ENCODE measurements around the gene ZNF710. TPM values are rescaled to one million over a fixed set of nuclear protein-coding genes. Genes with fewer than 3 reads are reported as not detected.

ZNF710 gene
- total RNA-seq, 1 experiment from 2014 or later, result 10.0 TPM

- Histone ChIP-seq H2AFZ (ENCODE audit: low read depth, low read length, poor library complexity, severe bottlenecking) (no peak overlapping the region), H3K79me2 (ENCODE audit: insufficient read depth, low read length) (no peaks in the 10 kb centered on the region), H3K27me3 (ENCODE audit: insufficient read depth, low read length) (no peaks in the 10 kb centered on the region), H3K4me1 (ENCODE audit: control insufficient read depth in 1 of 2, insufficient read depth in 2 of 2, low read length in 2 of 2) (peaks cover 21 to 38% of the 10 kb centered on the region in 2 experiments), H3K9me3 (ENCODE audit: control insufficient read depth in 1 of 2, insufficient read depth in 1 of 2, low read depth in 1 of 2, low read length in 2 of 2) (no peaks in the 10 kb centered on the region), H3K4me2 (ENCODE audit: low read length) (no peak overlapping the region), H3K27ac (ENCODE audit: low read depth, low read length) (no peak overlapping the region), H3K9ac (ENCODE audit: low read length) (no peak overlapping the region), H3K9me2 (ENCODE audit: insufficient read depth) (no peaks in the 10 kb centered on the region), H3K4me3 (replicated peaks in 1 of 2; ENCODE audit: low read depth in 1 of 2, low read length in 2 of 2) (no peak overlapping the region), H4K20me1 (ENCODE audit: insufficient read depth) (no peaks in the 10 kb centered on the region), H3K36me3 (ENCODE audit: control insufficient read depth in 1 of 2, insufficient read depth in 2 of 2, low read length in 2 of 2) (no peaks in the 10 kb centered on the region)
- intact Hi-C loops (cut with micrococcal nuclease), result no loop called here
- TF ChIP-seq ZNF274 (IDR thresholded peaks at IDR 0.05; ENCODE audit: low read depth, low read length) (no peak), TCF7L2 (IDR thresholded peaks at IDR 0.05; ENCODE audit: borderline replicate concordance, extremely low read depth, insufficient read depth, insufficient read length) (no peak), RAD21 (IDR thresholded peaks at IDR 0.05; ENCODE audit: low read depth) (no peak), YY1 (IDR thresholded peaks at IDR 0.05; ENCODE audit: extremely low read depth, insufficient replicate concordance, low read depth, low read length) (no peak), FOSL1 (IDR thresholded peaks at IDR 0.05; ENCODE audit: low read depth) (no peak), ZFX (IDR thresholded peaks at IDR 0.05) (no peak), EZH2 (IDR thresholded peaks at IDR 0.05) (no peak), REST (IDR thresholded peaks at IDR 0.05; ENCODE audit: low read depth) (no peak), POLR2A (IDR thresholded peaks at IDR 0.05; ENCODE audit: borderline replicate concordance, extremely low read depth, insufficient read depth, insufficient read length) (no peak), SP1 (IDR thresholded peaks at IDR 0.05; ENCODE audit: low read depth) (no peak), ZBTB33 (IDR thresholded peaks at IDR 0.05; ENCODE audit: extremely low read depth, insufficient replicate concordance, low read length) (no peak), MAX (IDR thresholded peaks at IDR 0.05) (no peak)
- TF ChIP-seq, protein P1, sequence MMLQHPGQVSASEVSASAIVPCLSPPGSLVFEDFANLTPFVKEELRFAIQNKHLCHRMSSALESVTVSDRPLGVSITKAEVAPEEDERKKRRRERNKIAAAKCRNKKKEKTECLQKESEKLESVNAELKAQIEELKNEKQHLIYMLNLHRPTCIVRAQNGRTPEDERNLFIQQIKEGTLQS (IDR thresholded peaks at IDR 0.05), result no peak
- RAD21 ChIA-PET (ENCODE audit: low non-redundant PET in 1 of 2, low total read pairs in 2 of 2, uncharacterized antibody in 2 of 2, unreplicated experiment in 2 of 2), result no interaction called here
- CTCF ChIA-PET, result interaction anchor here (1.8 kb wide), 1 partner anchor 13 kb away, joined by 9 read pairs; no protein-coding TSS in a partner anchor
- DNase-seq (ENCODE audit: low read depth, low spot score), result no peak
- POLR2A ChIA-PET, result no interaction called here
- TSS peak; percentile 62 for BruUV-seq (replicated peaks)
- no peak for ATAC-seq
Measured at GRCh38 chr15:90099868-90100831, 99.0 kb downstream of the ZNF710 start.
